ENCODE measurements around the gene DNAJB6.

GRCh38 chr7:157300369-157300825 lies 36.4 kb upstream of the DNAJB6 start:
- TF ChIP-seq POLR2A (IDR thresholded peaks at IDR 0.05) (no peak), POLR2AphosphoS5 (IDR thresholded peaks at IDR 0.05) (no peak), CTCF (IDR thresholded peaks at IDR 0.05) (no peak), EP300 (IDR thresholded peaks at IDR 0.05) (no peak)

Data from stomach (tissue), 4 donors.